Left cardiac atrium (tissue), 4 donors: Measurements from ENCODE around the gene CCDC60. TPM values are rescaled to one million over a fixed set of nuclear protein-coding genes. Genes with fewer than 3 reads are reported as not detected.
A peak's percentile ranks its signal among the peaks of the same experiment; 100 is the strongest.

ENCODE experiments used
- ATAC-seq, 2 donors: fragments of 200-7000 bp; cut with Tn5 transposase; one replicate each; pipeline ENCODE4 v1.9.1; 2020; ENCODE audit warnings: mild to moderate bottlenecking in 2 of 2, moderate library complexity in 2 of 2
- DNase-seq: peaks from one replicate; pipeline ENCODE4 v3.0.0-alpha.2; 2020
- intact Hi-C, 2 donors: fragments of 100-400 bp; cut with DNase I; formaldehyde crosslinking; loops; one replicate each; pipeline versions ENCODE4 v1.14.1 to v1.15.1; 2022 to 2023
- total RNA-seq, 2 donors: library from RNA; stranded (reverse); fragmentation: NEBNext Ultra II Directional; extraction: Animal tissue kit (Norgen Biotek cat#: 25700); gene quantifications; one replicate each; pipeline ENCODE4 v1.2.1, GENCODE V29; 2021
- donor health status: DM: no; HTN: yes; CAD: no.
- donor health status: DM: no; HTN: yes; CAD: no; lungs with severe emphysema.
- donor health status: DM: yes; HTN: yes; CAD: no.
- donor health status: Dilated cardiomyopathy.

The CCDC60 gene
- total RNA-seq, 2 donors from 2014 or later = not detected

GRCh38 chr12:119576118-119576810, 241.7 kb downstream of the CCDC60 start:
- no peak for DNase-seq
- intact Hi-C loops = no loop called here
- no peak for ATAC-seq

- DNase-seq = no peak
- ATAC-seq = no peak
- intact Hi-C loops = no loop called here
Observed at GRCh38 chr12:119576915-119577314, 242.4 kb downstream of the CCDC60 start.

- intact Hi-C loops = no loop called here
Observed at GRCh38 chr12:119578112-119578511, 243.6 kb downstream of the CCDC60 start.

GRCh38 chr12:119589097-119589496, 254.6 kb downstream of the CCDC60 start:
- ATAC-seq (peak; percentile 47 to 55), DNase-seq (no peak)
- intact Hi-C loops = no loop called here

More at GRCh38 chr12:119578112-119578511, 243.6 kb downstream of the CCDC60 start:
- no peak for DNase-seq
- no peak for ATAC-seq

GRCh38 chr12:119589634-119590033, 255.1 kb downstream of the CCDC60 start:
- no peak for DNase-seq
- ATAC-seq = no peak
- intact Hi-C loops = no loop called here

Other genes starting within 250 kb of the CCDC60 start
- 100 to 1,000 TPM; 314 to 316 TPM for gene HSPB8, start 155.8 kb upstream of the CCDC60 start, total RNA-seq